Hepatocyte (in vitro differentiated cells): Measurements from ENCODE around the gene MAB21L4.

ENCODE experiments used
- EZH2phosphoT487 ChIP-seq: fragments of 200-600 bp; sonication (generic); IDR thresholded peaks from one replicate; pipeline ENCODE4 v1.6.1; 2018; ENCODE audit warnings: antibody characterized with exemption, mild to moderate bottlenecking, low read depth, moderate library complexity; ENCODE audit not compliant: unreplicated experiment, severe bottlenecking
- TF ChIP-seq, protein P1 (sequence below): fragments of 200-600 bp; sonication (generic); IDR thresholded peaks from 2 replicates; pipeline ENCODE4 v1.5.1; 2016; ENCODE audit warnings: antibody characterized with exemption, mild to moderate bottlenecking; ENCODE audit not compliant: poor library complexity

DNA sequence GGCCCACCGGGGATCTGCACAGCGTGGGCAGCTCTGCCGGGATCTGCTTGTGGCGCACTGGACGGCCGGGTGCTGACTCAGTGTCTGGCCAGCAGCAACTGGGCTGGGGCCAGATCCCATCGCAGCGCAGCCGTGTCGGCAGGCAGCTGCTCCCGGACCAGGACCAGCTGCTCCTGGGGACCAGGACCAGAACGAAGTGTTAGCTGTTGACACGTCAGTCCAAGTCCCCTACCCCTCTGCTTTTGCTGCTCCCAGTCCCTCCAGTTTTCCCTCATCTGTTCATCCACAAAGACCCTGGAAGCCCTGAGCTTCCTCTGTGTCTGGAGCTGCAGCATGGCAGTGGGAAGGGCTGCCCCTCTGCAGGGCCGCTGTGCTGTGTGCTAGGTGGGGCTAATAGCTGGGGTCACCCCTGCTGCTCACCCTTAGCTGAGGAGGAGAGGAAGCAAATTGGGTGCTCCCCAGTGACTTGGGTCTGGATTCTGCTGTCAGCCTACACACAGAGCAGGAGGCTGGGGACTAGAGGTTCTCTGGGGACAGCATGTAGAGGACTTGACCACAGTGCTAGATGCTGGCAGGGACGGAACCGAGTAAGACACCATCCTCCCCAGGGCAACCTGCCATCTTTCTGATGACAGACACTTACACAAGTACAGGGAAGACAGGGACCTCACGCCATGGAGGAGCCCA, 59.0 kb downstream of the MAB21L4 start:
- no peak for TF ChIP-seq EZH2phosphoT487
- TF ChIP-seq, protein P1, sequence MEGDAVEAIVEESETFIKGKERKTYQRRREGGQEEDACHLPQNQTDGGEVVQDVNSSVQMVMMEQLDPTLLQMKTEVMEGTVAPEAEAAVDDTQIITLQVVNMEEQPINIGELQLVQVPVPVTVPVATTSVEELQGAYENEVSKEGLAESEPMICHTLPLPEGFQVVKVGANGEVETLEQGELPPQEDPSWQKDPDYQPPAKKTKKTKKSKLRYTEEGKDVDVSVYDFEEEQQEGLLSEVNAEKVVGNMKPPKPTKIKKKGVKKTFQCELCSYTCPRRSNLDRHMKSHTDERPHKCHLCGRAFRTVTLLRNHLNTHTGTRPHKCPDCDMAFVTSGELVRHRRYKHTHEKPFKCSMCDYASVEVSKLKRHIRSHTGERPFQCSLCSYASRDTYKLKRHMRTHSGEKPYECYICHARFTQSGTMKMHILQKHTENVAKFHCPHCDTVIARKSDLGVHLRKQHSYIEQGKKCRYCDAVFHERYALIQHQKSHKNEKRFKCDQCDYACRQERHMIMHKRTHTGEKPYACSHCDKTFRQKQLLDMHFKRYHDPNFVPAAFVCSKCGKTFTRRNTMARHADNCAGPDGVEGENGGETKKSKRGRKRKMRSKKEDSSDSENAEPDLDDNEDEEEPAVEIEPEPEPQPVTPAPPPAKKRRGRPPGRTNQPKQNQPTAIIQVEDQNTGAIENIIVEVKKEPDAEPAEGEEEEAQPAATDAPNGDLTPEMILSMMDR: no peak
